Measurements from ENCODE around the gene TIMM23.

TIMM23 gene

GRCh38 chr10:46052057-46052790 is 79.9 kb downstream of the TIMM23 start:
- in situ Hi-C loops (cut with MboI; ENCODE audit: low sequenced_read_pairs) = no loop called here

GRCh38 chr10:46052791-46053375 is 80.6 kb downstream of the TIMM23 start:
- in situ Hi-C loops (cut with MboI; ENCODE audit: low sequenced_read_pairs) = no loop called here

Data from HL-60/S4 treated with retinoic acid at 250 ng/mL for 4 days and 3 days (cell line).